ENCODE data around the gene ARHGAP24.

- TF ChIP-seq POLR2A (IDR thresholded peaks at IDR 0.05), result no peak
- TF ChIP-seq, protein P1, sequence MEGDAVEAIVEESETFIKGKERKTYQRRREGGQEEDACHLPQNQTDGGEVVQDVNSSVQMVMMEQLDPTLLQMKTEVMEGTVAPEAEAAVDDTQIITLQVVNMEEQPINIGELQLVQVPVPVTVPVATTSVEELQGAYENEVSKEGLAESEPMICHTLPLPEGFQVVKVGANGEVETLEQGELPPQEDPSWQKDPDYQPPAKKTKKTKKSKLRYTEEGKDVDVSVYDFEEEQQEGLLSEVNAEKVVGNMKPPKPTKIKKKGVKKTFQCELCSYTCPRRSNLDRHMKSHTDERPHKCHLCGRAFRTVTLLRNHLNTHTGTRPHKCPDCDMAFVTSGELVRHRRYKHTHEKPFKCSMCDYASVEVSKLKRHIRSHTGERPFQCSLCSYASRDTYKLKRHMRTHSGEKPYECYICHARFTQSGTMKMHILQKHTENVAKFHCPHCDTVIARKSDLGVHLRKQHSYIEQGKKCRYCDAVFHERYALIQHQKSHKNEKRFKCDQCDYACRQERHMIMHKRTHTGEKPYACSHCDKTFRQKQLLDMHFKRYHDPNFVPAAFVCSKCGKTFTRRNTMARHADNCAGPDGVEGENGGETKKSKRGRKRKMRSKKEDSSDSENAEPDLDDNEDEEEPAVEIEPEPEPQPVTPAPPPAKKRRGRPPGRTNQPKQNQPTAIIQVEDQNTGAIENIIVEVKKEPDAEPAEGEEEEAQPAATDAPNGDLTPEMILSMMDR (IDR thresholded peaks at IDR 0.05), result no peak
These were observed 331.4 kb downstream of the ARHGAP24 start for GRCh38 chr4:85806334-85806733.

All from right lobe of liver (tissue), 4 donors.